ENCODE measurements around the gene SERPINI1. TPM values are rescaled to one million over a fixed set of nuclear protein-coding genes. Genes with fewer than 3 reads are reported as not detected.
A peak's percentile ranks its signal among the peaks of the same experiment; 100 is the strongest.

SERPINI1 gene
- 1 to 10 TPM; 3.1 to 4.0 (median 3.5) TPM for total RNA-seq

- H3K4me3 ChIP-seq (replicated peaks in 1 of 3) = peak within 1 kb of the TSS; percentile 59 to 88 (median 78)
- intact Hi-C loops (cut with DNase I) = no loop called here
- TF ChIP-seq CTCF (IDR thresholded peaks at IDR 0.05) (no peak), POLR2A (IDR thresholded peaks at IDR 0.05) (peak in 1 of 2 donors; percentile 88)
- H3K27me3 ChIP-seq = no peaks in the 10 kb centered on the region
- 1 to 2% methylated on average over 28 to 37 of the region's 37 CpGs for WGBS, 2 donors
- H3K36me3 ChIP-seq = no peaks in the 10 kb centered on the region
- H3K9me3 ChIP-seq = no peaks in the 10 kb centered on the region
- peaks cover 8 to 21% of the 10 kb centered on the region in 2 donors for H3K4me1 ChIP-seq
- H3K27ac ChIP-seq = peak within 1 kb of the TSS; percentile 56 to 89 (median 70)
- DNase-seq = peak; percentile 93 to 94
These were observed at the start of gene SERPINI1 for GRCh38 chr3:167735233-167736138. Gene SERPINI1 (plus strand): TSS chr3:167735721. CDS start chr3:167789129, 53,408 bp downstream.

GRCh38 chr3:167691366-167691765, 44.2 kb upstream of the SERPINI1 start:
- DNase-seq = no peak
- Histone ChIP-seq H3K36me3 (peaks cover 0 to 10% of the 10 kb centered on the region in 2 donors), H3K27ac (no peak overlapping the region), H3K4me1 (no peaks in the 10 kb centered on the region), H3K27me3 (no peaks in the 10 kb centered on the region), H3K9me3 (no peaks in the 10 kb centered on the region), H3K4me3 (replicated peaks in 1 of 3) (no peak overlapping the region)
- TF ChIP-seq POLR2A (IDR thresholded peaks at IDR 0.05) (no peak), CTCF (IDR thresholded peaks at IDR 0.05) (no peak)
- intact Hi-C loops (cut with DNase I) = no loop called here
- WGBS, 2 donors = 71 to 73% methylated on average over 3 of the region's 3 CpGs

- Histone ChIP-seq H3K27ac (no peak overlapping the region), H3K36me3 (peaks cover 0 to 10% of the 10 kb centered on the region in 2 donors), H3K4me1 (no peaks in the 10 kb centered on the region), H3K9me3 (no peaks in the 10 kb centered on the region), H3K4me3 (replicated peaks in 1 of 3) (no peak overlapping the region), H3K27me3 (no peaks in the 10 kb centered on the region)
- 95 to 98% methylated on average over 2 of the region's 2 CpGs for WGBS, 2 donors
- DNase-seq = no peak
- no peak for TF ChIP-seq POLR2A (IDR thresholded peaks at IDR 0.05)
- TF ChIP-seq CTCF (IDR thresholded peaks at IDR 0.05) = no peak
- intact Hi-C loops (cut with DNase I) = no loop called here
These were observed 41.4 kb upstream of the SERPINI1 start for GRCh38 chr3:167694121-167694520.

- no peak for TF ChIP-seq POLR2A (IDR thresholded peaks at IDR 0.05)
- no peak for TF ChIP-seq CTCF (IDR thresholded peaks at IDR 0.05)
- intact Hi-C loops (cut with DNase I) = no loop called here
- no peaks in the 10 kb centered on the region for H3K4me1 ChIP-seq
- H3K27ac ChIP-seq = no peak overlapping the region
- 93 to 94% methylated on average over 4 of the region's 4 CpGs for WGBS, 2 donors
- H3K27me3 ChIP-seq = no peaks in the 10 kb centered on the region
- H3K9me3 ChIP-seq = no peaks in the 10 kb centered on the region
- no peak for DNase-seq
- H3K36me3 ChIP-seq = no peaks in the 10 kb centered on the region
- no peak overlapping the region for H3K4me3 ChIP-seq (replicated peaks in 1 of 3)
These were observed 35.5 kb upstream of the SERPINI1 start for GRCh38 chr3:167700046-167700445.

- DNase-seq = no peak
- Histone ChIP-seq H3K4me1 (no peaks in the 10 kb centered on the region), H3K9me3 (no peaks in the 10 kb centered on the region), H3K36me3 (no peaks in the 10 kb centered on the region), H3K27ac (no peak overlapping the region), H3K27me3 (no peaks in the 10 kb centered on the region), H3K4me3 (replicated peaks in 1 of 3) (no peak overlapping the region)
- TF ChIP-seq POLR2A (IDR thresholded peaks at IDR 0.05) (no peak), CTCF (IDR thresholded peaks at IDR 0.05) (no peak)
- 97 to 99% methylated on average over 2 of the region's 2 CpGs for WGBS, 2 donors
- intact Hi-C loops (cut with DNase I) = no loop called here
These were observed 34.6 kb upstream of the SERPINI1 start for GRCh38 chr3:167700926-167701325.
